ENCODE data around the gene ISLR.

The ISLR gene

GRCh38 chr15:74170875-74171578 is 2.5 kb upstream of the ISLR start:
- POLR2A ChIA-PET, result no interaction called here
- CTCF ChIA-PET, result interaction anchor here (1.0 to 1.4 kb wide), 2 partner anchors 14 to 43 kb away, joined by 3 to 4 read pairs; no protein-coding TSS in a partner anchor
- TF ChIP-seq, protein P1, sequence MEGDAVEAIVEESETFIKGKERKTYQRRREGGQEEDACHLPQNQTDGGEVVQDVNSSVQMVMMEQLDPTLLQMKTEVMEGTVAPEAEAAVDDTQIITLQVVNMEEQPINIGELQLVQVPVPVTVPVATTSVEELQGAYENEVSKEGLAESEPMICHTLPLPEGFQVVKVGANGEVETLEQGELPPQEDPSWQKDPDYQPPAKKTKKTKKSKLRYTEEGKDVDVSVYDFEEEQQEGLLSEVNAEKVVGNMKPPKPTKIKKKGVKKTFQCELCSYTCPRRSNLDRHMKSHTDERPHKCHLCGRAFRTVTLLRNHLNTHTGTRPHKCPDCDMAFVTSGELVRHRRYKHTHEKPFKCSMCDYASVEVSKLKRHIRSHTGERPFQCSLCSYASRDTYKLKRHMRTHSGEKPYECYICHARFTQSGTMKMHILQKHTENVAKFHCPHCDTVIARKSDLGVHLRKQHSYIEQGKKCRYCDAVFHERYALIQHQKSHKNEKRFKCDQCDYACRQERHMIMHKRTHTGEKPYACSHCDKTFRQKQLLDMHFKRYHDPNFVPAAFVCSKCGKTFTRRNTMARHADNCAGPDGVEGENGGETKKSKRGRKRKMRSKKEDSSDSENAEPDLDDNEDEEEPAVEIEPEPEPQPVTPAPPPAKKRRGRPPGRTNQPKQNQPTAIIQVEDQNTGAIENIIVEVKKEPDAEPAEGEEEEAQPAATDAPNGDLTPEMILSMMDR (IDR thresholded peaks at IDR 0.05; ENCODE audit: control extremely low read depth, extremely low read depth, low read depth, missing control alignments), result no peak
- DNase-seq (ENCODE audit: extremely low spot score), result no peak

DNA sequence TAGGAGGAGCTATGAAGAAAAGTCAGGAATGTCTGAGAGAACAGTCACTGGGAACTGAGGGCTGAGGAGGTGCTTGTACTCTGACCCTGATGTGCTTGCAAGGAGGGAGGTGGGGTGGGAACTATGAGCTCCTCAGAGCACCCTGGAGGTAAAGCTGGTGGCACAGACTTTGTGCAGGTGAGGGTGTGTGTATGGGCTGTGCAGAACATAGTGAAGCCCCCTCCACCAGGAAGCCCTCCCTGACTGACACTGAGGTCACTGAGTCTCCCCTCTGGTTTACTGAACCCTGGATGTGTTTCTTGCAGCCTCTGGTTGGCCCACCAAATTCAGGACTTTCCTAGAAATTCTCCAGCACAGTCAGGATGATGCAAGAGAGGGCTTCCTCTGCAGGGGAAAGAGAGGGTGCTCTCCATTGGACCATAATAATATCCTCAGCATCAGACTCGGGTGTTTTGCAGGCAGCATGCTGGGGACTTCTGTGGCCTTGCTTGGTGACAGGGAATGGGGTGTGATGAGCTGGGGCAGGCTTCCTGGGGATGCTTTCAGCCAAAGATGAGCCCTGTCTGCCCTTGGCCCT is 1.5 kb upstream of the ISLR start:
- ChIA-PET CTCF (interaction anchor here (1.0 to 1.5 kb wide), 3 partner anchors 13 to 44 kb away, joined by 3 to 4 read pairs (median 3); no protein-coding TSS in a partner anchor), POLR2A (no interaction called here)
- TF ChIP-seq, protein P1 (IDR thresholded peaks at IDR 0.05; ENCODE audit: control extremely low read depth, extremely low read depth, low read depth, missing control alignments), result no peak
- no peak for DNase-seq (ENCODE audit: extremely low spot score)

GRCh38 chr15:74172701-74173379 is 670 bp upstream of the ISLR start:
- TF ChIP-seq, protein P1 (IDR thresholded peaks at IDR 0.05; ENCODE audit: control extremely low read depth, extremely low read depth, low read depth, missing control alignments), result no peak
- POLR2A ChIA-PET, result no interaction called here
- CTCF ChIA-PET, result interaction anchor here (1.4 to 1.5 kb wide), 2 partner anchors 18 to 45 kb away, joined by 3 read pairs; no protein-coding TSS in a partner anchor
- no peak for DNase-seq (ENCODE audit: extremely low spot score)

- CTCF ChIA-PET, result interaction anchor here (1.3 to 1.4 kb wide), 2 partner anchors 9 to 136 kb away, joined by 3 to 5 read pairs; no protein-coding TSS in a partner anchor
- DNase-seq (ENCODE audit: extremely low spot score), result no peak
- POLR2A ChIA-PET, result no interaction called here
- TF ChIP-seq, protein P1 (IDR thresholded peaks at IDR 0.05; ENCODE audit: control extremely low read depth, extremely low read depth, low read depth, missing control alignments), result no peak
Observed at GRCh38 chr15:74174219-74174957, 878 bp downstream of the ISLR start.

- TF ChIP-seq, protein P1 (IDR thresholded peaks at IDR 0.05; ENCODE audit: control extremely low read depth, extremely low read depth, low read depth, missing control alignments), result no peak
Observed at GRCh38 chr15:74174958-74175253, 1.4 kb downstream of the ISLR start.

More at GRCh38 chr15:74174958-74175253, 1.4 kb downstream of the ISLR start:
- POLR2A ChIA-PET, result no interaction called here
- CTCF ChIA-PET, result interaction anchor here (1.3 to 1.4 kb wide), 2 partner anchors 10 to 136 kb away, joined by 3 to 5 read pairs; no protein-coding TSS in a partner anchor
- no peak for DNase-seq (ENCODE audit: extremely low spot score)

Measured in GM10248 (cell line).